Loucy (cell line): Measurements from ENCODE around the gene ELAVL1.

Source experiments
- H2AFZ ChIP-seq: fragments of 200-600 bp; sonication (generic); 2 replicates; pipeline ENCODE4 v1.6.0; 2016; ENCODE audit warnings: antibody characterized with exemption, mild to moderate bottlenecking, low read length, moderate library complexity
- H3F3A ChIP-seq: fragments of 200-600 bp; 2 replicates; pipeline ENCODE4 v1.6.0; 2016; ENCODE audit warnings: antibody characterized with exemption, low read depth, mild to moderate bottlenecking
- H3K27me3 ChIP-seq: fragments of 200-600 bp; sonication (generic); 2 replicates; pipeline ENCODE4 v1.6.1; 2014; ENCODE audit warnings: low read length, mild to moderate bottlenecking; ENCODE audit not compliant: insufficient read depth, poor library complexity, severe bottlenecking
- H3K36me3 ChIP-seq: fragments of 200-600 bp; sonication (generic); 2 replicates; pipeline ENCODE4 v1.6.1; 2016; ENCODE audit warnings: low read length; ENCODE audit not compliant: insufficient read depth
- H3K4me1 ChIP-seq: fragments of 200-600 bp; sonication (generic); 2 replicates; pipeline ENCODE4 v1.5.1; 2014; ENCODE audit warnings: low read length, mild to moderate bottlenecking; ENCODE audit not compliant: insufficient read depth, poor library complexity, severe bottlenecking
- H3K4me2 ChIP-seq: fragments of 200-600 bp; sonication (generic); 2 replicates; pipeline ENCODE4 v1.6.0; 2014; ENCODE audit warnings: antibody characterized with exemption, low read length, low read depth, mild to moderate bottlenecking; ENCODE audit not compliant: poor library complexity, severe bottlenecking
- H3K4me3 ChIP-seq: fragments of 200-600 bp; sonication (generic); 2 replicates; pipeline ENCODE4 v1.5.1; 2014; ENCODE audit warnings: low read length, mild to moderate bottlenecking, mixed read lengths; ENCODE audit not compliant: poor library complexity, severe bottlenecking
- H3K79me2 ChIP-seq: fragments of 200-600 bp; sonication (generic); 2 replicates; pipeline ENCODE4 v1.6.1; 2014; ENCODE audit warnings: low read length; ENCODE audit not compliant: insufficient read depth
- H3K9ac ChIP-seq: fragments of 200-600 bp; sonication (generic); 2 replicates; pipeline ENCODE4 v1.6.0; 2014; ENCODE audit warnings: mild to moderate bottlenecking, low read depth, low read length, moderate library complexity; ENCODE audit not compliant: poor library complexity, severe bottlenecking
- H3K9me2 ChIP-seq: fragments of 200-600 bp; sonication (generic); replicated peaks from 2 replicates; pipeline ENCODE4 v1.6.1; 2016; ENCODE audit warnings: low read depth, low read length, mixed read lengths
- H3K9me3 ChIP-seq: fragments of 200-600 bp; sonication (generic); 2 replicates; pipeline ENCODE4 v1.6.1; 2014; ENCODE audit warnings: mild to moderate bottlenecking, antibody characterized with exemption, low read length, low read depth; ENCODE audit not compliant: insufficient read depth
- H4K20me1 ChIP-seq: fragments of 200-600 bp; sonication (generic); 2 replicates; pipeline ENCODE4 v1.6.0; 2014; ENCODE audit warnings: antibody characterized with exemption, low read length, mild to moderate bottlenecking; ENCODE audit not compliant: insufficient read depth, poor library complexity, severe bottlenecking
- EZH2phosphoT487 ChIP-seq: fragments of 200-600 bp; IDR thresholded peaks from 2 replicates; pipeline ENCODE4 v1.6.1; 2018; ENCODE audit warnings: antibody characterized with exemption, mild to moderate bottlenecking, moderate library complexity, borderline replicate concordance
- TF ChIP-seq, protein P1 (sequence below): fragments of 200-600 bp; sonication (generic); conservative IDR thresholded peaks from 2 replicates; pipeline ENCODE4 v1.5.1; 2014; ENCODE audit warnings: mild to moderate bottlenecking, antibody characterized with exemption, low read length

The ELAVL1 gene

DNA sequence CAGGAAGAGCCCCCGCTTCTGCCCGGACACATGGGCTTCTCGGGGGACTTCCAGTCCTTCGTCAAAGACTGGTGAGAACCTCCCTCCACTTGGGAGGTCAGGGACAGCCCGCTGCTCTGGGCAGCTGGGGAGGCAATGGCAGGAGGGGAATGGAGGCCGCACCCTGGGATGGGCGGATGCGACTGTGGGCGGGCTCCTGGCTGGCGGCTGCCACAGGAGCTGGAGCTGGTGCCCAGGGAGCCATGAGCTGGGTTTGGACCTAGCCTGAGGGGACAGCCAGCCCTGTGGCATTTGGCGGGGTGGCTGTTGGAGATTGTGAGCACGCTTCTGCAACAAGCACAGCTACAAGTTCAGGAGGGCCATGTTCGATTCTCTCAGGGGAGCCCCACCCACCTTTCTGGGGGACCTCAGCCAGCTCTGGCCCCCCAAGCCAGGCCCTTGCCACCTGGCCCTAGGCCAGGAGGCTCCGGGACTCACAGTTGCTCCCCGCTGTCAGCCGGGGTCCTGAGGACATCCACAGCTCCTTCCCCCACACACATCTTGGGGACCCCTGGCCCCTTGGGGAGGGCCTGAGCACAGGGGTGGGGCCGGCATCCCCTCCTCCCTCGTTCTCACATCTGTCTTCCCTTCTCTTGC is 93.8 kb downstream of the ELAVL1 start:
- Histone ChIP-seq H3K79me2 (peaks cover 19% of the 10 kb centered on the region; the same call in 1 of the 2 replicates), H2AFZ (no peak overlapping the region), H3K36me3 (peaks cover 20% of the 10 kb centered on the region; the same call in 1 of the 2 replicates), H3K9me2 (no peaks in the 10 kb centered on the region), H3K9me3 (no peaks in the 10 kb centered on the region), H4K20me1 (peaks cover 15% of the 10 kb centered on the region), H3F3A (no peaks in the 10 kb centered on the region), H3K27me3 (no peaks in the 10 kb centered on the region), H3K4me3 (no peak overlapping the region), H3K9ac (no peak overlapping the region), H3K4me1 (no peaks in the 10 kb centered on the region), H3K4me2 (no peak overlapping the region)
- TF ChIP-seq EZH2phosphoT487 = no peak
- TF ChIP-seq, protein P1, sequence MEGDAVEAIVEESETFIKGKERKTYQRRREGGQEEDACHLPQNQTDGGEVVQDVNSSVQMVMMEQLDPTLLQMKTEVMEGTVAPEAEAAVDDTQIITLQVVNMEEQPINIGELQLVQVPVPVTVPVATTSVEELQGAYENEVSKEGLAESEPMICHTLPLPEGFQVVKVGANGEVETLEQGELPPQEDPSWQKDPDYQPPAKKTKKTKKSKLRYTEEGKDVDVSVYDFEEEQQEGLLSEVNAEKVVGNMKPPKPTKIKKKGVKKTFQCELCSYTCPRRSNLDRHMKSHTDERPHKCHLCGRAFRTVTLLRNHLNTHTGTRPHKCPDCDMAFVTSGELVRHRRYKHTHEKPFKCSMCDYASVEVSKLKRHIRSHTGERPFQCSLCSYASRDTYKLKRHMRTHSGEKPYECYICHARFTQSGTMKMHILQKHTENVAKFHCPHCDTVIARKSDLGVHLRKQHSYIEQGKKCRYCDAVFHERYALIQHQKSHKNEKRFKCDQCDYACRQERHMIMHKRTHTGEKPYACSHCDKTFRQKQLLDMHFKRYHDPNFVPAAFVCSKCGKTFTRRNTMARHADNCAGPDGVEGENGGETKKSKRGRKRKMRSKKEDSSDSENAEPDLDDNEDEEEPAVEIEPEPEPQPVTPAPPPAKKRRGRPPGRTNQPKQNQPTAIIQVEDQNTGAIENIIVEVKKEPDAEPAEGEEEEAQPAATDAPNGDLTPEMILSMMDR = no peak

DNA sequence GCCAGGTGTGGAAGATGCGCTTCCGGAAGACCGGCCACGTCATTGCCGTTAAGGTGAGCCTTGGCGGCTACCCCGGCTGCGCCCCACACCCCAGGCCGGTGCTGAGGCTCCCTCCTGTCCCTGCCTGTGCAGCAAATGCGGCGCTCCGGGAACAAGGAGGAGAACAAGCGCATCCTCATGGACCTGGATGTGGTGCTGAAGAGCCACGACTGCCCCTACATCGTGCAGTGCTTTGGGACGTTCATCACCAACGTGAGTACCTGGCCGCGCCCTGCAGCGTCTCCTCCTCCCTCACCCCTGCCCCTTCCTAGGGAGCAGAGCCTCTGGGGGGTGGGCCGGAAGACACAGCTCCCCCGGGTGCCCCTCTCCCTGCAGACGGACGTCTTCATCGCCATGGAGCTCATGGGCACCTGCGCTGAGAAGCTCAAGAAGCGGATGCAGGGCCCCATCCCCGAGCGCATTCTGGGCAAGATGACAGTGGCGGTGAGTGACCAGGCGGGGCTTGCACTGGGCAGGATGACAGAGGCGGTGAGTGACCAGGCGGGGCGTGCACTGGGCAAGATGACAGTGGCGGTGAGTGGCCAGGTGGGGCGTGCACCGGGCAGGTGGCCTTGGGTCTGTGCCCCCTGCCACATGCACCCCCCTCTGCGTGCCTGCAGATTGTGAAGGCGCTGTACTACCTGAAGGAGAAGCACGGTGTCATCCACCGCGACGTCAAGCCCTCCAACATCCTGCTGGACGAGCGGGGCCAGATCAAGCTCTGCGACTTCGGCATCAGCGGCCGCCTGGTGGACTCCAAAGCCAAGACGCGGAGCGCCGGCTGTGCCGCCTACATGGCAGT is 94.9 kb downstream of the ELAVL1 start:
- no peak for TF ChIP-seq EZH2phosphoT487
- TF ChIP-seq, protein P1 = no peak
- Histone ChIP-seq H3K4me2 (no peak overlapping the region), H3K79me2 (peaks cover 30% of the 10 kb centered on the region), H3K36me3 (peaks cover 20% of the 10 kb centered on the region; the same call in 1 of the 2 replicates), H3K27me3 (no peaks in the 10 kb centered on the region), H3K9me3 (no peaks in the 10 kb centered on the region), H2AFZ (no peak overlapping the region), H3K4me1 (peaks cover 8% of the 10 kb centered on the region), H3K9ac (no peak overlapping the region), H3K4me3 (no peak overlapping the region), H4K20me1 (peaks cover 23% of the 10 kb centered on the region), H3K9me2 (no peaks in the 10 kb centered on the region), H3F3A (no peaks in the 10 kb centered on the region)

DNA sequence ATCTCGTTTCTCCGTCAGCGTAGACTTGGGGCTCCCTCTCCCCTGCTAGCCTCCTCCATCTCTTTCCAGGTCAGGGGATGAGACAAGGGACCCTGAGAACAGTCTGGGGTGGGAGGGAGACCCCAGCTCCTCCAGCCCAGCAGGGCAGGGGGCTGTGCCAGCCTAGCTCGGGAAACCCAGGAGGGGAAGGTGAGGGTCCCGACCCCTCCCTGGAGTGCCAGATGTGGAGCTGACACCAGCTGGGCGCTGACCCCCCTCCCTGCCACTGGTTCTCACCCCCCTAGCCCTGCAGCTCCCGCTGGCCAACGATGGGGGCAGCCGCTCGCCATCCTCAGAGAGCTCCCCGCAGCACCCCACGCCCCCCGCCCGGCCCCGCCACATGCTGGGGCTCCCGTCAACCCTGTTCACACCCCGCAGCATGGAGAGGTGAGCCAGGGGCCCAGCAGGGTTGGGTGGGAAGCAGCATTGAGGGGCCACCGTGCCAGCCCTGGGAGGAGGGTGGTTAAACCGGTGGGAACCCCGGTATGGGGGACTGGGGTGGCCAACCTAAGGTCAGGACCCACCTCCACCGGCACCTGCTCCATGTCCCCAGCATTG is 95.9 kb downstream of the ELAVL1 start:
- Histone ChIP-seq H3K9me2 (no peaks in the 10 kb centered on the region), H3K9ac (no peak overlapping the region), H3F3A (no peaks in the 10 kb centered on the region), H3K9me3 (no peaks in the 10 kb centered on the region), H3K79me2 (peaks cover 40% of the 10 kb centered on the region), H3K4me2 (no peak overlapping the region), H3K36me3 (peaks cover 20% of the 10 kb centered on the region; the same call in 1 of the 2 replicates), H3K4me1 (peaks cover 18% of the 10 kb centered on the region), H3K4me3 (no peak overlapping the region), H2AFZ (no peak overlapping the region), H4K20me1 (peaks cover 33% of the 10 kb centered on the region), H3K27me3 (no peaks in the 10 kb centered on the region)
- TF ChIP-seq EZH2phosphoT487 = no peak
- TF ChIP-seq, protein P1 = no peak
